NCI-H146 treated with DMSO at 0.1 percent for 48 hours (cell line): ENCODE data around the gene AGBL1.
A peak's percentile ranks its signal among the peaks of the same experiment; 100 is the strongest.

Source experiments
- DNase-seq: peaks from one replicate; lab custom pipeline; 2025; ENCODE audit not compliant: unreplicated experiment; lab: John Stamatoyannopoulos, UW

AGBL1 gene

GRCh38 chr15:86162641-86163040 lies 83.0 kb downstream of the AGBL1 start:
- DNase-seq, result no peak

- DNase-seq, result no peak
Observed at GRCh38 chr15:86163816-86164215, 84.1 kb downstream of the AGBL1 start.

GRCh38 chr15:86164232-86164898 lies 84.7 kb downstream of the AGBL1 start:
- no peak for DNase-seq

GRCh38 chr15:86165265-86166211 lies 85.9 kb downstream of the AGBL1 start:
- no peak for DNase-seq

- no peak for DNase-seq
Observed at GRCh38 chr15:86167841-86168240, 88.2 kb downstream of the AGBL1 start.

- DNase-seq, result no peak
Observed at GRCh38 chr15:86178845-86179244, 99.2 kb downstream of the AGBL1 start.

GRCh38 chr15:86183596-86184491 lies 104.2 kb downstream of the AGBL1 start:
- no peak for DNase-seq

- no peak for DNase-seq
Observed at GRCh38 chr15:86193716-86194380, 114.2 kb downstream of the AGBL1 start.

- DNase-seq, result no peak
Observed at GRCh38 chr15:86197770-86198169, 118.1 kb downstream of the AGBL1 start.

GRCh38 chr15:86199467-86200145 lies 119.9 kb downstream of the AGBL1 start:
- DNase-seq, result no peak

GRCh38 chr15:86201313-86202008 lies 121.8 kb downstream of the AGBL1 start:
- DNase-seq, result no peak

GRCh38 chr15:86203462-86203861 lies 123.8 kb downstream of the AGBL1 start:
- no peak for DNase-seq

GRCh38 chr15:86205096-86205495 lies 125.4 kb downstream of the AGBL1 start:
- DNase-seq, result no peak

GRCh38 chr15:86213420-86213819 lies 133.7 kb downstream of the AGBL1 start:
- DNase-seq, result no peak

GRCh38 chr15:86213888-86214287 lies 134.2 kb downstream of the AGBL1 start:
- no peak for DNase-seq

GRCh38 chr15:86221119-86221518 lies 141.4 kb downstream of the AGBL1 start:
- DNase-seq, result no peak

- DNase-seq, result no peak
Observed at GRCh38 chr15:86229306-86229705, 149.6 kb downstream of the AGBL1 start.

GRCh38 chr15:86229936-86230335 lies 150.3 kb downstream of the AGBL1 start:
- no peak for DNase-seq

GRCh38 chr15:86231864-86232721 lies 152.4 kb downstream of the AGBL1 start:
- DNase-seq, result peak; percentile 5
